Mucosa of descending colon (tissue), 3 donors: ENCODE results near the gene TCF4. TPM values are rescaled to one million over a fixed set of nuclear protein-coding genes. Genes with fewer than 3 reads are reported as not detected.

Source experiments
- ATAC-seq: fragments of 200-7000 bp; cut with Tn5 transposase; one replicate; pipeline ENCODE4 v1.9.1; 2020; ENCODE audit warnings: mild to moderate bottlenecking, moderate library complexity
- DNase-seq, 3 donors: peaks; one replicate each; pipeline ENCODE4 v3.0.0-alpha.2; 2020
- H3K36me3 ChIP-seq: fragments of 200-600 bp; one replicate; pipeline ENCODE4 v1.8.0; 2021; ENCODE audit warnings: low read depth, mild to moderate bottlenecking
- H3K4me1 ChIP-seq: fragments of 200-600 bp; one replicate; pipeline ENCODE4 v1.8.0; 2021; ENCODE audit warnings: low read depth, mild to moderate bottlenecking
- H3K4me3 ChIP-seq: fragments of 200-600 bp; one replicate; pipeline ENCODE4 v1.8.0; 2021; ENCODE audit warnings: mild to moderate bottlenecking
- H3K9me3 ChIP-seq: fragments of 200-600 bp; one replicate; pipeline ENCODE4 v1.8.0; 2021; ENCODE audit warnings: mild to moderate bottlenecking
- intact Hi-C, 2 donors: fragments of 100-400 bp; cut with DNase I in 1 of 2; cut with micrococcal nuclease in 1 of 2; formaldehyde crosslinking; loops; one replicate each; pipeline versions ENCODE4 v1.11.0 to v1.11.1; 2022; cut with DNase I, micrococcal nuclease
- total RNA-seq, 3 donors: library from RNA; stranded (reverse); fragmentation: NEBNext Ultra II Directional in 2 of 3; extraction: Animal tissue kit (Norgen Biotek cat#: 25700) in 2 of 3; gene quantifications; one replicate each; pipeline versions ENCODE4 v1.2.1 to v1.2.4, GENCODE V29; 2021 to 2023
- TF ChIP-seq, protein P1 (sequence below): fragments of 200-600 bp; IDR thresholded peaks from one replicate; pipeline ENCODE4 v1.8.0; 2022; ENCODE audit warnings: antibody characterized with exemption, mild to moderate bottlenecking
- donor health status: DM: no; HTN: no; CAD: no; lungs with moderate emphysema.
- donor health status: DM: no; HTN: no; CAD: no.
- donor health status: DM: no; HTN: yes; CAD: no.

TCF4 gene
- total RNA-seq, 3 donors from 2014 or later, result 20.7 to 88.2 (median 24.6) TPM

GRCh38 chr18:55280503-55280902 lies 307.5 kb downstream of the TCF4 start:
- ATAC-seq (no peak), DNase-seq (no peak)
- H3K9me3 ChIP-seq, result no peaks in the 10 kb centered on the region
- intact Hi-C loops, result no loop called here
- H3K4me1 ChIP-seq, result no peaks in the 10 kb centered on the region
- H3K36me3 ChIP-seq, result no peaks in the 10 kb centered on the region
- TF ChIP-seq, protein P1, sequence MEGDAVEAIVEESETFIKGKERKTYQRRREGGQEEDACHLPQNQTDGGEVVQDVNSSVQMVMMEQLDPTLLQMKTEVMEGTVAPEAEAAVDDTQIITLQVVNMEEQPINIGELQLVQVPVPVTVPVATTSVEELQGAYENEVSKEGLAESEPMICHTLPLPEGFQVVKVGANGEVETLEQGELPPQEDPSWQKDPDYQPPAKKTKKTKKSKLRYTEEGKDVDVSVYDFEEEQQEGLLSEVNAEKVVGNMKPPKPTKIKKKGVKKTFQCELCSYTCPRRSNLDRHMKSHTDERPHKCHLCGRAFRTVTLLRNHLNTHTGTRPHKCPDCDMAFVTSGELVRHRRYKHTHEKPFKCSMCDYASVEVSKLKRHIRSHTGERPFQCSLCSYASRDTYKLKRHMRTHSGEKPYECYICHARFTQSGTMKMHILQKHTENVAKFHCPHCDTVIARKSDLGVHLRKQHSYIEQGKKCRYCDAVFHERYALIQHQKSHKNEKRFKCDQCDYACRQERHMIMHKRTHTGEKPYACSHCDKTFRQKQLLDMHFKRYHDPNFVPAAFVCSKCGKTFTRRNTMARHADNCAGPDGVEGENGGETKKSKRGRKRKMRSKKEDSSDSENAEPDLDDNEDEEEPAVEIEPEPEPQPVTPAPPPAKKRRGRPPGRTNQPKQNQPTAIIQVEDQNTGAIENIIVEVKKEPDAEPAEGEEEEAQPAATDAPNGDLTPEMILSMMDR, result no peak
- no peak overlapping the region for H3K4me3 ChIP-seq

DNA sequence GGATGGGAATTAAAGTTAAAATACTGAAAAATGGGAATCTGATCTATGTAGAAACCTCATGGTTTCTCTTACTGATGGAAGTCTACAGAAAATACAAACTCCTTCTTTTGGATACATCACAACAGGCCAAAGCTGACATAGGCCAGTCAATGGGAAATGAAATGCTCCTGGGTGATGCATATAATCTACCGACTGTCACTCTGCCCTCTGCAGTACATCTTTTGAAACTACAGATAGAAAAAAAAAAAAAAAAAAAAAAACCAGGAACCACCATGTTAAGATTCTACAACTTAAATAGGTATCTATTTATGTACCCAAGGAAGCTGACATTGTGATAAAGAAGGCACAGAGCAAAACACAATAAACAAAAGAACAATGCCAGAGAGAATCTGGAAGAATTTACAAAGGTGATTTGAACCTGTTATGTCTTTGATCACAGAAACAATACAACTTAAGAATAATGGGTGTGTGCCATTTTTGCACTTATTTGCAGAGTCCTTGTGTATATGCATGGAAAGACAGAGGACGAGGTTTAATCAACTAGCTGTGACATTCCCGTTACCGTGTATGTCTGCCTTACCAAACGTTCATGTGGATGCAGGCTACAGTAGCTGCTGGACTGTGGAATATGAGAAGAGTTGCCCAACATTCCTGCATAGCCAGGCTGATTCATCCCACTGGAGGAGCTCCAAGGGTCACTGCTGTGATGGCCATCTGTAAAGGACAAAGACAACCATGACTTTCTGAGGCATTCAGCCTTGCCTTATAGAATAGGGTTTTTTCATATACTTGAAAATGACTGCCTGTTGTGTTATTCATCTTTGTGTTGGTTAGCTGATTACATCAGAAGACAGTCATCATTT lies 312.7 kb downstream of the TCF4 start:
- TF ChIP-seq, protein P1, result no peak
- DNase-seq, result no peak
- H3K4me3 ChIP-seq, result no peak overlapping the region
- no peaks in the 10 kb centered on the region for H3K9me3 ChIP-seq
- intact Hi-C loops, result no loop called here
- ATAC-seq, result no peak
- no peaks in the 10 kb centered on the region for H3K36me3 ChIP-seq
- no peaks in the 10 kb centered on the region for H3K4me1 ChIP-seq

- Histone ChIP-seq H3K4me3 (no peak overlapping the region), H3K9me3 (no peaks in the 10 kb centered on the region), H3K4me1 (no peaks in the 10 kb centered on the region), H3K36me3 (no peaks in the 10 kb centered on the region)
- TF ChIP-seq, protein P1, result no peak
- intact Hi-C loops, result no loop called here
- ATAC-seq (no peak), DNase-seq (no peak)
Measured at GRCh38 chr18:55272510-55273243, 315.3 kb downstream of the TCF4 start.

- Histone ChIP-seq H3K9me3 (no peaks in the 10 kb centered on the region), H3K36me3 (no peaks in the 10 kb centered on the region), H3K4me1 (no peaks in the 10 kb centered on the region), H3K4me3 (no peak overlapping the region)
- ATAC-seq (no peak), DNase-seq (no peak)
- TF ChIP-seq, protein P1, result no peak
- intact Hi-C loops, result no loop called here
Measured at GRCh38 chr18:55269622-55270021, 318.4 kb downstream of the TCF4 start.

GRCh38 chr18:55268628-55269275 lies 319.2 kb downstream of the TCF4 start:
- Histone ChIP-seq H3K9me3 (no peaks in the 10 kb centered on the region), H3K4me1 (no peaks in the 10 kb centered on the region), H3K36me3 (no peaks in the 10 kb centered on the region), H3K4me3 (no peak overlapping the region)
- ATAC-seq (peak; percentile 26), DNase-seq (no peak)
- TF ChIP-seq, protein P1, result no peak
- intact Hi-C loops, result no loop called here
